ENCODE results near the gene NDUFA8.

NDUFA8 gene

DNA sequence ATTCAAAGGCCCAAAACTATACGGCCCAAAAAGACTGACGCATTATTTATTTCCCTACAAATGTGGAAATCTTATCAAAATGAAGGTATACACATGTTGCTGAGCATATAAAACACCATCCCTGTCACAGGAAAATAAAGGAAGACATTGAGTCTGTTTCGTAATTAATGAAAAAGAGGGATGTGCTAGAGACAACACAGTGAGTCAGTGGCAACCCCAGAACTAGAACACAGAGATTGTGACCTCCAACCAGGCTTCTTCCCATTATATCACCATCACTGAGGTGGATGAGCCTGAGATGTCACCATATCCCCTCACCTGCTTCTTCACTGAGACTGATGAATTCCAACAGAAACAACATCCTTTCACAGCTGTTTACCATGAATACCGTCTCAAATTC is 3.8 kb downstream of the NDUFA8 start:
- no peak for DNase-seq (ENCODE audit: extremely low read depth, low read depth)

DNA sequence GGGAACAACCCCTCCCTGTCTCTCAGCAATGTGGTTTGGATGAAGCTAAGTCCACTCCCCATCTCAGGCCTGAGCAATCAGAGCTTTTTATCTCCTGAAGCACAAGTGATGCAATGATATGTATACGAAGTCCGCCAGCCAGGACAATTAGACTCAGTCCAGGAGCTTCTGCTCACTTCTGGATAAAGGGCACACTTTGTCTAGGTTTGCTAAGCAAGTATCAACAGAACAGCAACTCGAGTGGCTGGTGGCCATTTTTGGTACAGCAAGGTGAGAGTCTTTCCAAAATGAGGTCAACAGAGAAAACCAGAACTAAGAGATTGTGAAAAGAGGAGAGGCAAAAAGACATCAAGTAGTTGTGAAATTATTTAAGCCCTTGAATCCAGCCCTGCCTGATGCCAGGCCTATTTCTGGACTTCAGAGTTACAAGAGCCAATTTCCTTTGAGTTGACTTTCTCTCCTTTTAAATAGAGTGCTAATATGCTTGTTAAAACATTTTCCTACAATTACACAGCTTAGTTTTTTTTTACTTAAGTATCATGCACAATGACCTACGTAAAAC is 8.2 kb downstream of the NDUFA8 start:
- no peak for DNase-seq (ENCODE audit: extremely low read depth, low read depth)

More for the DNA sequence above, 3.8 kb downstream of the NDUFA8 start:
- TF ChIP-seq, protein P1, sequence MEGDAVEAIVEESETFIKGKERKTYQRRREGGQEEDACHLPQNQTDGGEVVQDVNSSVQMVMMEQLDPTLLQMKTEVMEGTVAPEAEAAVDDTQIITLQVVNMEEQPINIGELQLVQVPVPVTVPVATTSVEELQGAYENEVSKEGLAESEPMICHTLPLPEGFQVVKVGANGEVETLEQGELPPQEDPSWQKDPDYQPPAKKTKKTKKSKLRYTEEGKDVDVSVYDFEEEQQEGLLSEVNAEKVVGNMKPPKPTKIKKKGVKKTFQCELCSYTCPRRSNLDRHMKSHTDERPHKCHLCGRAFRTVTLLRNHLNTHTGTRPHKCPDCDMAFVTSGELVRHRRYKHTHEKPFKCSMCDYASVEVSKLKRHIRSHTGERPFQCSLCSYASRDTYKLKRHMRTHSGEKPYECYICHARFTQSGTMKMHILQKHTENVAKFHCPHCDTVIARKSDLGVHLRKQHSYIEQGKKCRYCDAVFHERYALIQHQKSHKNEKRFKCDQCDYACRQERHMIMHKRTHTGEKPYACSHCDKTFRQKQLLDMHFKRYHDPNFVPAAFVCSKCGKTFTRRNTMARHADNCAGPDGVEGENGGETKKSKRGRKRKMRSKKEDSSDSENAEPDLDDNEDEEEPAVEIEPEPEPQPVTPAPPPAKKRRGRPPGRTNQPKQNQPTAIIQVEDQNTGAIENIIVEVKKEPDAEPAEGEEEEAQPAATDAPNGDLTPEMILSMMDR (IDR thresholded peaks at IDR 0.05; ENCODE audit: low read depth, low read length), result no peak

DNA sequence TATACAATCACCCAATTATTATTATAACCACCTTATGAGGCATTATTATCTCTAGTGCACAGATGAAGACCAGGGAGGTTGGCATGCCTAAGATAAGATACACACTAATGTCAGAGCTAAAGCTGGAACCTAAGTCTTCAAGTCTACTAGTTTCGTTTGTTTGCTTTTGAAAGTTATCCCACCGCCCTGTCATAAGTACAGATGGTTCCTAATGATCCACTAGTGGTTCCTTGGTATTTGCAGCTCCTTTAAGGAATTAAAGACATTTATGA is 14.1 kb downstream of the NDUFA8 start:
- DNase-seq (ENCODE audit: extremely low read depth, low read depth), result no peak
- TF ChIP-seq, protein P1 (IDR thresholded peaks at IDR 0.05; ENCODE audit: low read depth, low read length), result no peak

More for the DNA sequence above, 8.2 kb downstream of the NDUFA8 start:
- TF ChIP-seq, protein P1 (IDR thresholded peaks at IDR 0.05; ENCODE audit: low read depth, low read length), result no peak

DNA sequence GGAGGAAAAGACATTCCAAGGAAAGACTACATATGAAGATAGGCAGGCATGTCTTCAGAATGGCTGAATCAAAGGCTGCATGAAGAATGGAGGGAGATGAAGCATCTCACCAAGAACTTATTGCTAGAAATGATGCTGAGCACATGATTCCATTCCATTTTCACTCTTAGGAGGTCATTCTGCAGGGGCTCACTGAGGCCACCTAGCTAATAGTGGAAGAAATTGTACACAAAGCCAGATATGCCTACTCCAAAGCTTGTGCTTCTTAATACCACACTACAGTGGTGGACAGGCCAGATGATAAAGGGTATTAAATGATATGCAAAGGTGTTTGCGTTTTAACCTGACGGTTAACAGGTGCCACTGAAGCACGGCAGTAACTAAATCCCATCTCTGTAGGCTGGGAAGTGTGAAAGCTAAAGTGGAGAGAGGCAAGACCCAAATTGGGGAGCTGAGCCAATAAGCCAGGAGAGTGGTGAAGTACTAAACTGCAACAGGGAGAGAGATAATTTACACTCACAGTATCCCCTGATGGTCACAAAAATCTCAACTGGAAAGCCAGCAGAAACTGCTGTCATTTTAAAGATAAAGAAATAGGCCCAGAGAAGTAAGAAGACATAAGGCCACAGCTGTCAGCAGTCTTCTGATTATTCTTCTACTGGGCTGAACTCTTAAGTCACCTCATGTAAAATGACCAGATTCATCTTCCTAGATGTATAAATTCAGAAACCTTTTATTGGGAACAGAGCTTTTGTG is 14.6 kb downstream of the NDUFA8 start:
- no peak for DNase-seq (ENCODE audit: extremely low read depth, low read depth)
- TF ChIP-seq, protein P1 (IDR thresholded peaks at IDR 0.05; ENCODE audit: low read depth, low read length), result peak; percentile 24

DNA sequence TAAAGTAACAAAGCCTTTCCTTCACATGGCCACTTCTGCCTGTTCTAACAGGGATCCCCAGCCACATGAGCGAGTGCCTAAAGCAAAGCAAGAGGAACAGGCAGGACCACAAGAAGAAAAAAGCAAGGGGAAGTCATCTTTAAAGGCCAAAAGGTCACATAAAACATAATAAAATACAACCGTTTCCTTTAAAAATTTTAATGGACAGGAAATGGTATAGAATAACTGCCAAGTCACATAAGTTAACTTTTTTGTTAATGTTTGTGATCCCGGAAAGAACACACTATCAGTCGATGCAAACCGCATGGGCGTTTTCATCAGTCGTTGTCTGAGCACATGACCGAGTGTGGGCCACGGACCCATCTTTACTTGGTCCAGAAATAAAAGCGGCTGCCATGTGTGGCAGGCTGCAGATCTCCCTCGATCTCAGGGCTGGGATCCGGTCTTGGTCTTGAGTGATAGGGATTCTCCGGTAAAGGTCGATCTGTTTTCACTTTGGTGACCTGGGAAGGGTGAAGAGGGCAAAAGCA is 15.6 kb downstream of the NDUFA8 start:
- DNase-seq (ENCODE audit: extremely low read depth, low read depth), result no peak
- TF ChIP-seq, protein P1 (IDR thresholded peaks at IDR 0.05; ENCODE audit: low read depth, low read length), result no peak

DNA sequence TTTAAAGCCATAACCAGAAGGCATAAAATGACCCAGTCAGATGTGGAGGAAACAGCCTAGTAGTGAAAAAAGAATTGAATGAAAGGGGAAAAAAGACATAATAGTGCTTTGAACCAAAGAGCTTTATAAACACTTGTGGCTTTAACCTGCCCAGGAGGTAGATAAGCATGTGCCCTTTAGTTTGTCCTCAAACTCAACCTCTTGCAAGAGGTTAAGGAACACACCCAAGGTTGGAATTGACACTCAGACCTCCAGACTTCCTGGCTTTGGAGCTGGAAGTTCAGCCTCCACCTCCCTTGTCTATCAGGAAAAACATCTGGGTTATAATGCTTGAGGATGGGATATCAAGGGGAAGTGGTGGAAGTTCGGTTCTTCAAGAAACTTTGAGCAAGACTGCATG is 16.3 kb downstream of the NDUFA8 start:
- DNase-seq (ENCODE audit: extremely low read depth, low read depth), result no peak
- TF ChIP-seq, protein P1 (IDR thresholded peaks at IDR 0.05; ENCODE audit: low read depth, low read length), result no peak

DNA sequence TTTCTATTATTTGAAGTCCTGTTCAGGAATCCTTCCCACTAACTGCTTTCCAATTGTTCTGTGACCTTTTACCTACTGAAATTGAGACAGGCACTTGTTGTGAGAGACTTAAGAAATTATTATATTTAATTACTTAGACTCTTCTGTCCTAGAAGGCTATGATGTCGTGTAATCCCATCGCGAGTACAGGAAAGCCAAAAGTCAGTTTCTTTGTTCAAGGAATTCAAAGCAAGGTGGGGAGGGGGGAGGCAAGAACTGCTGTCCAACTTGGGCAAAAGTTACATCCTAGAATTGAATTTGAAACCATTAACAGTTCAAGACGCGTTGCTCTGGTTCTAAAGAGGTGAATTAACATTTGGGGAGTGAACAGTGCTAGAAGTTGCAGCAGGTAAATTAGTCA is 17.9 kb downstream of the NDUFA8 start:
- TF ChIP-seq, protein P1 (IDR thresholded peaks at IDR 0.05; ENCODE audit: low read depth, low read length), result no peak
- DNase-seq (ENCODE audit: extremely low read depth, low read depth), result no peak
